Renal cortex interstitium (tissue), 15 donors: ENCODE data around the gene INHBA. TPM values are rescaled to one million over a fixed set of nuclear protein-coding genes. Genes with fewer than 3 reads are reported as not detected.

Experiments
- DNase-seq, 11 donors: peaks; one replicate each; pipeline ENCODE4 v3.0.0-alpha.2; 2013; ENCODE audit warnings: low read depth in 9 of 11, low spot score in 4 of 11; ENCODE audit errors: extremely low read depth in 1 of 11
- long read RNA-seq, 16 experiments: transcript quantifications; one replicate each; lab custom pipeline, GENCODE V29; 2026
- polyA plus RNA-seq, 3 donors: library from polyadenylated mRNA; unstranded; fragments of 120-200 nt; gene quantifications; one replicate each; pipeline ENCODE4 v1.2.1, GENCODE V29; 2013; ENCODE audit not compliant: insufficient read length in 3 of 3

Gene INHBA
- polyA plus RNA-seq: 1 to 10 TPM; 3.1 to 5.6 (median 4.3) TPM
- long read RNA-seq, donor 1: 0 reads
- long read RNA-seq, donor 2, partial matches to known transcripts: 0 of 3 reads
- long read RNA-seq, donor 2, other reads (novel, unspliced or antisense): 0 of 3 reads
- long read RNA-seq, donor 3, full-length matches to known transcripts: 3 of 3 reads
- long read RNA-seq, donor 3, partial matches to known transcripts: 0 of 3 reads
- long read RNA-seq, donor 3, other reads (novel, unspliced or antisense): 0 of 3 reads
- long read RNA-seq, donor 4: 0 reads
- long read RNA-seq, donor 5: 0 reads
- long read RNA-seq, donor 6: 0 reads
- long read RNA-seq, donor 7, partial matches to known transcripts: 0 of 1 reads
- long read RNA-seq, donor 7, other reads (novel, unspliced or antisense): 0 of 1 reads
- long read RNA-seq, donor 8: 0 reads
- long read RNA-seq, donor 9: 0 reads
- long read RNA-seq, donor 10, full-length matches to known transcripts: 4 of 4 reads
- long read RNA-seq, donor 10, partial matches to known transcripts: 0 of 4 reads
- long read RNA-seq, donor 10, other reads (novel, unspliced or antisense): 0 of 4 reads
- long read RNA-seq, donor 11: 0 reads
- long read RNA-seq, donor 12: 0 reads
- long read RNA-seq, donor 13: 0 reads
- long read RNA-seq, donor 14, full-length matches to known transcripts: 2 of 2 reads
- long read RNA-seq, donor 14, partial matches to known transcripts: 0 of 2 reads
- long read RNA-seq, donor 14, other reads (novel, unspliced or antisense): 0 of 2 reads
- long read RNA-seq, donor 15, partial matches to known transcripts: 0 of 1 reads
- long read RNA-seq, donor 15, other reads (novel, unspliced or antisense): 0 of 1 reads
- long read RNA-seq, donor 16, full-length matches to known transcripts: 4 of 4 reads
- long read RNA-seq, donor 16, partial matches to known transcripts: 0 of 4 reads
- long read RNA-seq, donor 16, other reads (novel, unspliced or antisense): 0 of 4 reads

DNA sequence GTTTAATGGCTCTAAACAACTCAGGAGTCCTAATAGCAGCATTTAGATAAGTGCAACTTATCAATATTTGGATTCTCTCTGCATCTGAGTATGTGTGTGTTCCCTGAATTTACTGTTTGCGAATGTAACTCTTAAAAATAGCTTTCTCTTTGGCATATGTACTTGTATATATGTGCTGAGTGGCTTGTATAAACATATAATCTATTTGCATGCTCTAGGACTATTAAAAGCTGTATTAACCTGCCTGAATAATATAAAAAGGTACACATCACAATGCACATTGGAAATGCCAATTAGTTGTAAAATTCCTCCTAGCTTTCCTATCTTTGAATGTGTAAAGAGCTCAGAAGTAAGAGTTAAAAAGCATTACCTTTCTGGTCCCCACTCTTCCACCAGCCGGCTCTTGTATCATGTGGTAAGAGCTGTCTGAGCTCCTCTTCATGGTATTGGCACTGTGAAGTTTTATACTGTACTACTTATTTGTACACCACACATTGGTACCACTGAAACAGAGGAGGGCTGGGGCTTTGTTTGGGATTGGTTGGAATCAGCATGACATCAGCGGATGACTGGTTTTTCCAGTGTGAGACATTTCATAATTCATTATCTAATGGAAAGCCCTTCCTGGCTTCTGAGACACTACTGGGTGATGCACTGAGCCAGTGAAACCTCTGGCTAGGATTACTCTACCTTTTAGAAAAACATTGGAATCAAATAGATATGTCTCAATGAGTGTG is at the start of gene INHBA:
Gene INHBA, minus strand, starts transcription at position 456 of the 737 bp plus-strand sequence. CDS start 2,716 bp downstream, outside the sequence.
- no peak for DNase-seq

GRCh38 chr7:41752615-41753014 is 49.7 kb upstream of the INHBA start:
- no peak for DNase-seq

DNA sequence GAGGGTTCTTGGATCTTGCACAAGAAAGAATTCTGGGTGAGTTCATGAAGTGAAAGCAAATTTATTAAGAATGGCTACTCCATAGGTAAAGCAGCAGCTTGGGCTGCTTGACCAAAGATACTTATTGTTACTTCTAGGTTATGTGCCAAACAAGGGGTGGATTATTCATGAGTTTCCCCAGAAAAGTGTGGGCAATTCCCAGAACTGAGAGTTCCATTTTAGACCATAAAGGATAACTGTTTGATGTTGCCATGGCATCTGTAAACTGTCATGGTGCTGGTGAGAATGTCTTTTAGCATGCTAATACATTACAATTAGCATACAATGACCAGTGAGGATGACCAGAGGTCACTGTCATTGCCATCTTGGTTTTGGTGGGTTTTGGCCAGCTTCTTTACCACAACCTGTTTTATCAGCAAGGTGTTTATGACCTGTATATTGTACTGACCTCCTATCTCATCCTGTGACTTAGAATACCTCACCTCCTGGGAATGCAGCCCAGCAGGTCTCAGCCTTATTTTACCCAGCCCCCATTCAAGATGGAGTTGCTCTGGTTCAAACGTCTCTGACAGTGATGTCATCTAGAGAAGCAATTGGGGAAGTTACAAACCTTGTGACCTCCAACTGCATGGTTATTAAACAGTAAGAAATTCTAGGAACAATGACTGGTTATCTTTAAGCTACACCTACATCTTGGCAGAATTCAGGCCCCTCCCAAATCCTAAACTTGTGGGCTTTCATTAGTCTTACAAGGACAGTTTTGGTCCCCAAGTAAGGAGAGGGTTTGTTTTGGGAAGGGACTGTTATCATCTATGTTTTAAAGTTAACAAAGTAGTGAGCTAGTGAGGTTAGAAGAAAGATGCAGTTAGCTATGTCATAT is 48.0 kb upstream of the INHBA start:
- no peak for DNase-seq

GRCh38 chr7:41747961-41748360 is 45.1 kb upstream of the INHBA start:
- no peak for DNase-seq

GRCh38 chr7:41745451-41745850 is 42.6 kb upstream of the INHBA start:
- DNase-seq: no peak

- no peak for DNase-seq
Observed at GRCh38 chr7:41744161-41744560, 41.3 kb upstream of the INHBA start.

DNA sequence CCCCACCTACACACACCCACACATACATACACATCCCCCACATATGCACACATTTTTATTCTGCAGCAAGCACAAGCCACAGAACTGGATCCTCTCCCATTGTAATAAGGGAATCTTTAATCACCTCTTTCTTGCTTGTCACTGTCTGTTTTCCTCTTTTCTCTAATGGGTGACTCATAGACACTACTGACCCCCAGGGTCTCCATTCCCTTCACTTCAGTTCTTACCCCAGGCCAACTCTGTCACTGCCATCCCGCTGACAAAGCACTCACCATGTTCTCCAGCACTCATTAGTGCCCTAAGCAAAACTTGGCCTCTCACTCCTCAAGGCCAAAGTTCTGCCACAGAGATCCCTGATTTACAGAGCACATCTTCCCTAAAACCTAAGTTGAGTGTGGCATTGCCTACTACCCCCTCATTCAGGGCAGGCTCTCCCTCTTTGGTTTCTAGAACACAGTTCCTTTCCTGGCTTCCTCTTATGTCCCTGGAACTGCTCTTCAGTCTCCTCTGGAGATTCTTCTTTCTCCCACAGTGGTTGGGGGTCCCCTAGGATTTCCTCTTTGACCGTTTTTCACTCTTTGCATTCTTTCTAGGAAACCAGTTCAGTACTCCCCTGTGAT is 39.6 kb upstream of the INHBA start:
- no peak for DNase-seq

- DNase-seq: no peak
Observed at GRCh38 chr7:41738806-41739205, 35.9 kb upstream of the INHBA start.

DNA sequence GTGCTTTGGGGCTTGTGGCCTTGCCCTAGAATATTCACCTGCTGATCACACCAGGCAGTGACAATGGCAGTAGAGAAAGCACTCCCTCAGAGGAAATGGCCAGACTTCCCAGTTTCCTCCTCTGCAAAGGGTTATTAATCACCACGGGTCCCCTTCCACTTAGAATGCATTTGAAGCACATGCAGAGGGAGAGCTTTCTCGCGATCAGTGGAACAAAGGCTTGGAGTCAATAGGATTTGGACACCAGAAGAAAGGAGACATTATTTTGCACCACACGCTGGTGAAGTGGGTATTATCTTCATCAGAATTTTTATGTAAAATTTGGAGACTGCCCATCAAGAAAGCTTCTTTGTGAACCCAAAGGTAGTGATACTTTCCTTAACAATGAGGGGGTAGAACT is 35.4 kb upstream of the INHBA start:
- DNase-seq: no peak

DNA sequence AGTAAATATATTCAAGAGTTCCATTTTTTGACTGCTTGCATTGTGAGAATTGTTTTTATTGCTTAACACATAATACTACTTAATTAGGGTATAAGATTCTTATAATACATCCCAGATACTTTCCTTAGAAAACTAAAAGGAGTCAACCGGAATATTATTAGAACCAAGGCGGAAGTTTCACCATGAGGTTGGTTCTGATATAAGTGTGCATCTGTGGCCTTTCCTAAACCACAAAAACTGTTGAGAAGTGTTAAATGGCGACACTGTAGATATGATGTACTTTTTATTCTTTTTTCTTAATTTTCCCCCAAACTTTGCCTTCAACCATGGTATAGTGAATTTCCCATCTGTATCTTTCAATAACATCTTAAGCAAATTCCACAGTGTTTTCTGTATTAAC is 32.3 kb upstream of the INHBA start:
- DNase-seq: no peak

GRCh38 chr7:41732843-41733306 is 30.0 kb upstream of the INHBA start:
- DNase-seq: no peak

DNA sequence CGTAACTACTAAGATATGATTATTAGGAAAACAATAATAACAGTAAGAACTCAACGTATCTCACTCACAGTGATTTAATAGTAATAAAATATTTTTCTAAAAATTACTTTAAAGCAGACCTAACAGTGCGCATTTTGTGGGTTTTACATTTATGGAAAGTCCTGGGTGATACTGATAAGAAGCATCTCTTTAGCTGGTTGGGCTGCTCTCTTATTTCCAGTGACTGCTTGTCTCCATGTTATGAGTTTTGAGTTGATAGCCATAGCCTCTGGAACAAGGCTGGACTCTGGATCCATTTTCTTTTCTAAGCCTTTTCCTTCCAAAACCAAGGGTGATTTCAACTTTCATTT is 29.5 kb upstream of the INHBA start:
- DNase-seq: no peak

DNA sequence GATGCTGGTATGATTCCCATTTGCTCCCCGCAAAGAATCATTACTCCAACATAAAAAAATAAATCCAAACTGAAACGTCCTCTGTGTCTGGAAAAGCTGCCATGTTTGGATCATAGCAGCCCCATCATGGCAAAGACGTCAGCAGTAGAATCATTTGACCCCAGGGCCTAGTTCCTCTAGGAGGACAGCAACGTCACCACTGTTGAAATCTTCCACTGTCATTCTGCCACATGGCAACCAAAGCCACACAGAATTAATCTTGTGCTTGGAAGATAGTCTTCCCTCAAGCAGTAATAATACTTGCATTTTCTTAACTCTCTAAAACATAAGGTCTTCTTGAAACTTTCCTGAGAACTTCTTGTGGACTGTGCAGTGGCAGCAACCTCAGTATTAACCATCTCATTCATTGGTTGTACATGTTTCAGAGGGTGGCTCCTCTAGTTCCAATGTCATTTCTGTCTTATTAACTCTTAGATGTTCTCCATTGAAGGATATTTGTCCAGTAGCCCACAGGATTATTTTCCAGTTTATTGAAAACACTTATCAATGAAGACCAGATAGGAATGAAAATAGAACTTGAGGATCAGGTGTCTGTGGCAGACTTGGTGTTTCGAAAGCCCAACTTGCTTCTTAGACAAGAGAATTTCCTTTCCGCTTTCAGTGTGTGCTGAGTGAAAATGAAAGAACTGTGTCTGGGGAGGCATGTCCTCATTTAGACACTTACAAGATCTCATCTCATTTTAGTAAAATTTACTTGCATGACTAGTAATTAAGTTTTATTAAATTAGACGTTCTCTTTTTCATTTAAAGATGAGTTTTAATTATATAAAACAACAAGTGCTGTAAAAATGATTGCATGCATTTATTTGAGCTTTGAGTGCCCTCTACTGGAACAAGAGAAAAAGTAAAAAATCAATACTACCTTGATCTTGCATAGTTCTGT is 28.9 kb upstream of the INHBA start:
- no peak for DNase-seq

GRCh38 chr7:41730668-41731067 is 27.8 kb upstream of the INHBA start:
- DNase-seq: no peak

- DNase-seq: no peak
Observed at GRCh38 chr7:41730161-41730560, 27.3 kb upstream of the INHBA start.

- DNase-seq: no peak
Observed at GRCh38 chr7:41729059-41729458, 26.2 kb upstream of the INHBA start.

- DNase-seq: no peak
Observed at GRCh38 chr7:41725013-41725412, 22.1 kb upstream of the INHBA start.
